H1 (cell line): ENCODE measurements around the gene LINGO4. TPM values are rescaled to one million over a fixed set of nuclear protein-coding genes. Genes with fewer than 3 reads are reported as not detected.

Experiments used
- CTCF ChIA-PET: fragments of 300-600 bp; sonication (Branson Sonifier 250); formaldehyde crosslinking; loops from one replicate; lab custom pipeline; 2021; ENCODE audit not compliant: partially characterized antibody; lab: Charles Lee
- POLR2A ChIA-PET: fragments of 300-600 bp; sonication (Branson Sonifier 250); formaldehyde crosslinking; loops from one replicate; lab custom pipeline; 2021; ENCODE audit warnings: inconsistent platforms; ENCODE audit not compliant: partially characterized antibody; lab: Charles Lee
- DNase-seq, 2 experiments: peaks; one replicate each; pipeline versions ENCODE4 v3.0.0 to v3.0.0-alpha.2; 2010 to 2022; ENCODE audit warnings: low spot score in 2 of 2, low read depth in 1 of 2, mixed read lengths in 1 of 2
- FAIRE-seq: peaks from 2 replicates; lab custom pipeline; 2011; peaks lifted over from hg19 to GRCh38; lab: Jason Lieb, UNC
- H2AFZ ChIP-seq: 2 replicates; pipeline ENCODE4 v1.8.1; 2012; ENCODE audit warnings: low read length, inconsistent platforms
- H2AK5ac ChIP-seq: 2 replicates; pipeline ENCODE4 v1.6.1; 2013; ENCODE audit warnings: low read depth, low read length
- H2BK120ac ChIP-seq: replicated peaks from 2 replicates; pipeline ENCODE3; 2013; ENCODE audit warnings: low read depth, low read length, inconsistent platforms
- H2BK12ac ChIP-seq: 2 replicates; pipeline ENCODE4 v1.6.1; 2013; ENCODE audit warnings: low read depth, low read length
- H2BK15ac ChIP-seq: 2 replicates; pipeline ENCODE4 v1.6.1; 2013; ENCODE audit warnings: low read length
- H2BK20ac ChIP-seq: 2 replicates; pipeline ENCODE4 v1.6.1; 2013; ENCODE audit warnings: low read length
- H2BK5ac ChIP-seq: 2 replicates; pipeline ENCODE4 v1.6.1; 2013; ENCODE audit warnings: low read depth, low read length
- H3K14ac ChIP-seq: 2 replicates; pipeline ENCODE4 v1.6.1; 2013; ENCODE audit warnings: inconsistent platforms; ENCODE audit not compliant: insufficient read length
- H3K18ac ChIP-seq: 2 replicates; pipeline ENCODE4 v1.6.1; 2013; ENCODE audit warnings: low read length; ENCODE audit errors: extremely low read depth
- H3K23ac ChIP-seq: 2 replicates; pipeline ENCODE4 v1.6.1; 2013; ENCODE audit warnings: inconsistent platforms; ENCODE audit not compliant: insufficient read length
- H3K23me2 ChIP-seq: 2 replicates; pipeline ENCODE4 v1.6.1; 2013; ENCODE audit warnings: low read depth, low read length
- H3K27ac ChIP-seq: 2 replicates; pipeline ENCODE4 v1.6.1; 2011; ENCODE audit warnings: low read depth, low read length, inconsistent platforms
- H3K27me3 ChIP-seq, 4 experiments: replicated peaks in 1 of 4; 1 replicate in 1 of 4; 2 replicates in 3 of 4; pipeline versions ENCODE4 v1.6.1 to v1.8.1; 2011 to 2013; ENCODE audit warnings: low read length in 3 of 4, mild to moderate bottlenecking in 3 of 4, inconsistent platforms in 2 of 4, mixed read lengths in 2 of 4, moderate library complexity in 1 of 4; ENCODE audit not compliant: control insufficient read depth in 3 of 4, insufficient read depth in 3 of 4; ENCODE audit errors: extremely low read depth in 1 of 4
- H3K36me3 ChIP-seq, 4 experiments: 2 replicates each; pipeline versions ENCODE4 v1.6.1 to v1.8.1; 2011 to 2013; ENCODE audit warnings: mild to moderate bottlenecking in 4 of 4, low read length in 3 of 4, moderate library complexity in 2 of 4, control low read depth in 1 of 4, inconsistent platforms in 1 of 4; ENCODE audit not compliant: insufficient read depth in 4 of 4, control insufficient read depth in 2 of 4
- H3K4ac ChIP-seq: replicated peaks from 2 replicates; pipeline ENCODE3; 2013; ENCODE audit warnings: low read length, low read depth, mixed read lengths, inconsistent platforms; ENCODE audit not compliant: insufficient read length
- H3K4me1 ChIP-seq, 4 experiments: replicated peaks in 1 of 4; 1 replicate in 1 of 4; 2 replicates in 3 of 4; pipeline versions ENCODE4 v1.6.1 to v1.8.1; 2011 to 2013; ENCODE audit warnings: low read length in 3 of 4, inconsistent platforms in 2 of 4, mixed read lengths in 1 of 4; ENCODE audit not compliant: insufficient read depth in 4 of 4, control insufficient read depth in 3 of 4
- H3K4me2 ChIP-seq, 2 experiments: 2 replicates each; pipeline versions ENCODE4 v1.6.1 to v1.8.1; 2011 to 2013; ENCODE audit warnings: low read depth in 2 of 2, low read length in 2 of 2, control low read depth in 1 of 2, inconsistent platforms in 1 of 2, mild to moderate bottlenecking in 1 of 2; ENCODE audit not compliant: insufficient read depth in 1 of 2
- H3K4me3 ChIP-seq, 4 experiments: fragments of 200-600, 300-600 bp in 1 of 4; sonication (generic), shearing (Covaris generic), sonication (Bioruptor Twin) in 1 of 4; 2 replicates each; pipeline versions ENCODE4 v1.5.1 to v1.8.1; 2011 to 2016; ENCODE audit warnings: low read length in 4 of 4, low read depth in 3 of 4, control low read depth in 2 of 4, inconsistent platforms in 2 of 4, mild to moderate bottlenecking in 2 of 4, mixed read lengths in 1 of 4, moderate library complexity in 1 of 4; ENCODE audit not compliant: insufficient read depth in 2 of 4; ENCODE audit errors: extremely low read depth in 1 of 4
- H3K56ac ChIP-seq: replicated peaks from 2 replicates; pipeline ENCODE3; 2013; ENCODE audit warnings: low read depth, mild to moderate bottlenecking, mixed read lengths, low read length, inconsistent platforms; ENCODE audit not compliant: insufficient read length
- H3K79me1 ChIP-seq: 2 replicates; pipeline ENCODE4 v1.6.1; 2013; ENCODE audit warnings: low read depth, low read length, control low read depth
- H3K79me2 ChIP-seq, 2 experiments: 2 replicates each; pipeline versions ENCODE4 v1.6.1 to v1.8.1; 2012 to 2013; ENCODE audit warnings: low read length in 2 of 2, mild to moderate bottlenecking in 2 of 2, inconsistent platforms in 1 of 2; ENCODE audit not compliant: insufficient read depth in 2 of 2, control insufficient read depth in 1 of 2
- H3K9ac ChIP-seq, 4 experiments: replicated peaks in 1 of 4; 1 replicate in 1 of 4; 2 replicates in 3 of 4; pipeline versions ENCODE4 v1.6.1 to v1.8.1; 2011 to 2013; ENCODE audit warnings: low read depth in 3 of 4, low read length in 3 of 4, control low read depth in 2 of 4, mild to moderate bottlenecking in 2 of 4, moderate library complexity in 2 of 4, inconsistent platforms in 1 of 4; ENCODE audit errors: extremely low read depth in 1 of 4
- H3K9me3 ChIP-seq, 2 experiments: 2 replicates each; pipeline versions ENCODE4 v1.6.1 to v1.8.1; 2012 to 2013; ENCODE audit warnings: mild to moderate bottlenecking in 2 of 2, moderate library complexity in 2 of 2, control low read depth in 1 of 2, inconsistent platforms in 1 of 2, low read depth in 1 of 2, low read length in 1 of 2, mixed read lengths in 1 of 2; ENCODE audit not compliant: insufficient read depth in 2 of 2
- H4K20me1 ChIP-seq, 2 experiments: replicated peaks in 1 of 2; 2 replicates each; pipeline versions ENCODE3 to v1.8.1; 2011 to 2013; ENCODE audit warnings: inconsistent platforms in 2 of 2, low read length in 2 of 2, mild to moderate bottlenecking in 1 of 2; ENCODE audit not compliant: insufficient read depth in 2 of 2, control insufficient read depth in 1 of 2
- H4K5ac ChIP-seq: 2 replicates; pipeline ENCODE4 v1.6.1; 2013; ENCODE audit warnings: low read length, low read depth, mixed read lengths, inconsistent platforms; ENCODE audit not compliant: insufficient read length
- H4K8ac ChIP-seq: 2 replicates; pipeline ENCODE4 v1.8.0; 2013; ENCODE audit warnings: mild to moderate bottlenecking, moderate library complexity, low read length, inconsistent platforms; ENCODE audit not compliant: insufficient read depth; ENCODE audit errors: extremely low read depth
- H4K91ac ChIP-seq: replicated peaks from 2 replicates; pipeline ENCODE3; 2013; ENCODE audit warnings: low read length, mixed read lengths, inconsistent platforms; ENCODE audit not compliant: insufficient read length
- ASH2L ChIP-seq: fragments of 200-600, 300-600 bp; sonication (generic); IDR thresholded peaks from one replicate; pipeline ENCODE4 v1.7.1; 2017; ENCODE audit warnings: low read length
- BRCA1 ChIP-seq: IDR thresholded peaks from 2 replicates; pipeline ENCODE4 v1.6.1; 2012; ENCODE audit warnings: low read depth, low read length, improper control_type of control experiment
- CBX8 ChIP-seq: fragments of 300-800, 300-1000 bp; sonication (generic); IDR thresholded peaks from 2 replicates; pipeline ENCODE4 v1.7.1; 2016; ENCODE audit warnings: low read depth, low read length, borderline replicate concordance
- CEBPB ChIP-seq: IDR thresholded peaks from 2 replicates; pipeline ENCODE4 v1.6.1; 2012; ENCODE audit warnings: low read depth, low read length
- JUN ChIP-seq: IDR thresholded peaks from 2 replicates; pipeline ENCODE4 v1.6.1; 2011; ENCODE audit warnings: low read depth, mild to moderate bottlenecking, improper control_type of control experiment, low read length
- KDM4A ChIP-seq: IDR thresholded peaks from one replicate; pipeline ENCODE4 v1.7.1; 2012; ENCODE audit warnings: low read depth, mild to moderate bottlenecking, moderate library complexity, low read length, inconsistent platforms; ENCODE audit not compliant: severe bottlenecking
- RBBP5 ChIP-seq: IDR thresholded peaks from 2 replicates; pipeline ENCODE4 v1.7.1; 2012; ENCODE audit warnings: low read depth, mild to moderate bottlenecking, inconsistent platforms, low read length, moderate library complexity, borderline replicate concordance
- SIN3A ChIP-seq, 2 experiments: IDR thresholded peaks in 1 of 2; conservative IDR thresholded peaks in 1 of 2; 2 replicates each; pipeline ENCODE4 v1.6.1; 2011 to 2012; ENCODE audit warnings: low read length in 2 of 2, improper control_type of control experiment in 1 of 2, low read depth in 1 of 2, mild to moderate bottlenecking in 1 of 2
- SP2 ChIP-seq: IDR thresholded peaks from 2 replicates; pipeline ENCODE4 v1.6.1; 2012; ENCODE audit warnings: mild to moderate bottlenecking, low read length, inconsistent platforms
- TBP ChIP-seq: IDR thresholded peaks from 2 replicates; pipeline ENCODE4 v1.6.1; 2011; ENCODE audit warnings: low read depth, low read length, improper control_type of control experiment
- TEAD4 ChIP-seq: IDR thresholded peaks from 2 replicates; pipeline ENCODE4 v1.6.1; 2012; ENCODE audit warnings: low read depth, low read length, inconsistent platforms, mixed read lengths
- YY1 ChIP-seq: IDR thresholded peaks from 2 replicates; pipeline ENCODE4 v1.6.1; 2011; ENCODE audit warnings: low read depth, mild to moderate bottlenecking, low read length
- WGBS, 2 experiments: shearing (Covaris generic) in 1 of 2; methylation state at CpG; one replicate each; pipeline versions ENCODE4 v1.1.6 to v1.1.7; 2013 to 2015; ENCODE audit warnings: low lambda C conversion rate in 2 of 2, mixed read lengths in 2 of 2, inconsistent platforms in 1 of 2, low coverage in 1 of 2, missing lambda C conversion rate in 1 of 2; ENCODE audit not compliant: insufficient replicate concordance in 2 of 2, insufficient coverage in 1 of 2, insufficient read length in 1 of 2; ENCODE audit errors: extremely low coverage in 1 of 2, missing lambda C conversion rate in 1 of 2; 5-methylcytosine and 5-hydroxymethylcytosine counted together
- polyA plus RNA-seq, 7 experiments: library from polyadenylated mRNA; depleted of rRNA in 3 of 7; stranded (reverse) in 5 of 7; unstranded in 2 of 7; fragments of >200 nt in 5 of 7; fragments of 200-250 nt in 2 of 7; gene quantifications; 1 replicate in 5 of 7; 2 replicates in 1 of 7; 4 replicates in 1 of 7; pipeline versions ENCODE4 v1.2.1 to v1.2.3, GENCODE V29; 2011 to 2013; ENCODE audit warnings: missing spikeins in 2 of 7, mixed read lengths in 2 of 7
- total RNA-seq: library from RNA; stranded (reverse); fragmentation: NEBNext Ultra II Directional; extraction: Animal tissue kit (Norgen Biotek cat#: 25700); gene quantifications from 2 replicates; pipeline ENCODE4 v1.2.1, GENCODE V29; 2021

Gene LINGO4
- total and polyA plus RNA-seq, 2 of the 8 experiments (the other 6 are each of a cell fraction or from before 2014, with no cell fraction given): 0.03 TPM; not detected in 1

DNA sequence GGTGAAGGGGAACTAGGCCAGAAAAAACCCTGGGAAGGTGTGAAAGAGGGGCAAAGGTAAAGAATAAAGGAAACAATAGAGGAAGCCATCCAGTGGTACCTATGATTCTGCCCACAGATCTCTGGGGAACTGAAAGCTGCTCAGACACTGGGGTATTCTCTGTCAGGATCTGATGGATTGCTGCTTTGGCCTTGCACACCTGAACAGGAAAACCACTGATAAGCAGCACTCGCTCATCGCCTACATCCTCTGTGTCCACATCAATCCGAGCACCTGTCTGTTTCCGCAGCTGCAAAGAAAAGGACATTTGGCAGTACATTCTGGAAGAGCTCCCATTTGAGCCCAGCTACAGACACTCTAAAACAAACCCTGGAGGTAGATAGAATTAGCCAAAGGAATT is 25.4 kb downstream of the LINGO4 start:
- WGBS, 2 experiments: 93% methylated on average over 4 of the region's 4 CpGs; no CpG with 5 or more reads in 1 of the 2 experiments
- FAIRE-seq (no peak), DNase-seq (no peak)
- Histone ChIP-seq H2BK120ac (no peak overlapping the region), H2AK5ac (no peak overlapping the region), H3K18ac (no peak overlapping the region), H3K79me2 (no peaks in the 10 kb centered on the region), H4K8ac (no peak overlapping the region), H2AFZ (no peak overlapping the region), H4K5ac (no peak overlapping the region), H2BK12ac (no peak overlapping the region), H3K4ac (no peak overlapping the region), H2BK20ac (no peak overlapping the region), H3K4me2 (no peak overlapping the region), H3K23ac (no peak overlapping the region), H3K4me1 (no peaks in the 10 kb centered on the region), H4K91ac (no peak overlapping the region), H3K27me3 (no peaks in the 10 kb centered on the region), H3K27ac (no peak overlapping the region), H3K9me3 (no peaks in the 10 kb centered on the region), H3K14ac (no peak overlapping the region), H3K56ac (no peak overlapping the region), H3K36me3 (peaks cover 0 to 33% (median 9%) of the 10 kb centered on the region in 4 experiments; a peak in 5 of 8 replicates), H2BK15ac (no peak overlapping the region), H3K79me1 (no peaks in the 10 kb centered on the region), H3K23me2 (no peaks in the 10 kb centered on the region), H3K9ac (no peak overlapping the region), H2BK5ac (no peak overlapping the region), H3K4me3 (no peak overlapping the region), H4K20me1 (no peaks in the 10 kb centered on the region)
- ChIA-PET POLR2A (interaction anchor here (1.0 kb wide), 1 partner anchor 18 kb away, joined by 3 read pairs; no protein-coding TSS in a partner anchor), CTCF (interaction anchor here (1.2 to 1.3 kb wide), 2 partner anchors 10 to 51 kb away, joined by 3 to 6 read pairs; partner anchors contain the start of gene TDRKH)
- no peak for TF ChIP-seq CEBPB
- no peak for TF ChIP-seq BRCA1
- TF ChIP-seq JUN: no peak
- no peak for TF ChIP-seq TEAD4
- TF ChIP-seq SIN3A (conservative IDR thresholded peaks at IDR 0.05 in 1 of 2, IDR thresholded peaks at IDR 0.05 in 1 of 2; ENCODE audit: low read depth in 1 of 2, low read length in 2 of 2): no peak
- TF ChIP-seq KDM4A: no peak
- TF ChIP-seq YY1: no peak
- no peak for TF ChIP-seq RBBP5
- TF ChIP-seq TBP: no peak
- TF ChIP-seq CBX8: no peak
- TF ChIP-seq ASH2L: no peak
- no peak for TF ChIP-seq SP2
